ENCODE data around the gene PACRGL. TPM values are rescaled to one million over a fixed set of nuclear protein-coding genes. Genes with fewer than 3 reads are reported as not detected.
A peak's percentile ranks its signal among the peaks of the same experiment; 100 is the strongest.

Gene PACRGL
- total and polyA plus RNA-seq, 7 donors, result 9.5 to 43.9 (median 18.6) TPM

- no peaks in the 10 kb centered on the region for H3K4me1 ChIP-seq
- DNase-seq, result no peak
- H3K4me3 ChIP-seq, result no peak overlapping the region
- TF ChIP-seq POLR2AphosphoS5 (IDR thresholded peaks at IDR 0.05), result no peak
- TF ChIP-seq CTCF (IDR thresholded peaks at IDR 0.05), result no peak
- TF ChIP-seq POLR2A (IDR thresholded peaks at IDR 0.05), result no peak
- no peak for TF ChIP-seq EP300 (IDR thresholded peaks at IDR 0.05)
- WGBS, 2 donors, result 75 to 77% methylated on average over 4 of the region's 4 CpGs
- H3K36me3 ChIP-seq, result no peaks in the 10 kb centered on the region
- intact Hi-C loops (cut with DNase I), result no loop called here
- no peaks in the 10 kb centered on the region for H3K27me3 ChIP-seq
- H3K9me3 ChIP-seq, result no peaks in the 10 kb centered on the region
- H3K27ac ChIP-seq, result no peak overlapping the region
Measured at GRCh38 chr4:20666012-20666860, 34.0 kb upstream of the PACRGL start.

GRCh38 chr4:20672262-20672661 is 28.0 kb upstream of the PACRGL start:
- intact Hi-C loops (cut with DNase I), result no loop called here
- Histone ChIP-seq H3K4me3 (no peak overlapping the region), H3K4me1 (peaks cover 0 to 11% (median 4%) of the 10 kb centered on the region in 4 donors), H3K36me3 (no peaks in the 10 kb centered on the region), H3K9me3 (no peaks in the 10 kb centered on the region), H3K27me3 (no peaks in the 10 kb centered on the region), H3K27ac (no peak overlapping the region)
- TF ChIP-seq EP300 (IDR thresholded peaks at IDR 0.05), result no peak
- TF ChIP-seq CTCF (IDR thresholded peaks at IDR 0.05), result no peak
- no peak for TF ChIP-seq POLR2A (IDR thresholded peaks at IDR 0.05)
- no peak for TF ChIP-seq POLR2AphosphoS5 (IDR thresholded peaks at IDR 0.05)
- no peak for DNase-seq
- 86 to 88% methylated on average over 1 of the region's 1 CpG for WGBS, 2 donors

GRCh38 chr4:20675786-20676185 is 24.5 kb upstream of the PACRGL start:
- Histone ChIP-seq H3K9me3 (no peaks in the 10 kb centered on the region), H3K27ac (no peak overlapping the region), H3K36me3 (no peaks in the 10 kb centered on the region), H3K27me3 (no peaks in the 10 kb centered on the region), H3K4me3 (no peak overlapping the region), H3K4me1 (peaks cover 0 to 19% (median 8%) of the 10 kb centered on the region in 4 donors)
- intact Hi-C loops (cut with DNase I), result no loop called here
- no peak for DNase-seq
- TF ChIP-seq POLR2A (IDR thresholded peaks at IDR 0.05) (no peak), EP300 (IDR thresholded peaks at IDR 0.05) (no peak), CTCF (IDR thresholded peaks at IDR 0.05) (no peak), POLR2AphosphoS5 (IDR thresholded peaks at IDR 0.05) (no peak)

- Histone ChIP-seq H3K9me3 (no peaks in the 10 kb centered on the region), H3K4me3 (no peak overlapping the region), H3K4me1 (peaks cover 0 to 28% (median 14%) of the 10 kb centered on the region in 4 donors), H3K27me3 (no peaks in the 10 kb centered on the region), H3K36me3 (no peaks in the 10 kb centered on the region), H3K27ac (peak overlapping the region in 1 of 4 donors; percentile 4)
- 71 to 87% methylated on average over 8 of the region's 8 CpGs for WGBS, 2 donors
- DNase-seq, result no peak
- TF ChIP-seq EP300 (IDR thresholded peaks at IDR 0.05) (no peak), POLR2A (IDR thresholded peaks at IDR 0.05) (no peak), POLR2AphosphoS5 (IDR thresholded peaks at IDR 0.05) (no peak), CTCF (IDR thresholded peaks at IDR 0.05) (no peak)
- intact Hi-C loops (cut with DNase I), result no loop called here
Measured at GRCh38 chr4:20676501-20677197, 23.6 kb upstream of the PACRGL start.

Data from sigmoid colon (tissue), 7 donors.